Measurements from ENCODE around the gene PDE7B. TPM values are rescaled to one million over a fixed set of nuclear protein-coding genes. Genes with fewer than 3 reads are reported as not detected.
A peak's percentile ranks its signal among the peaks of the same experiment; 100 is the strongest.

The PDE7B gene
- total RNA-seq, 2 donors from 2014 or later, result 10.3 TPM

DNA sequence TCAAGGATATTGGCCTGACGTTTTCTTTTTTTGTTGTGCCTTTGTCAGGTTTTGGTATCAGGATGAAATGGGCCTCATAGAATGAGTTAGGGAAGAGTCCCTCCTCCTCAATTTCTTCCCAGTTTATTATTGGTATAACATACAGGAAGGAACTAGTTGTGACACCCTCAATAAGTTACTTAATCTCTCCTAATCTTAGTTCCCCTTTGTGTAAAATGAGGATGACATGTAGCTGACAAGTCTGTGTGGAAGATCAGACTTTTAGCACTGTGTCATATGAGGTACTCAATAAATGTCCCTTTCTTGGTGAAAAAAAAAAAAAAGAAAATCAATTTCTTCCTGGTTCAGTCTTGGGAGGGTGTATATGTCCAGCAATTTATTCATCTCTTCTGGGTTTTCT, 155.8 kb downstream of the PDE7B start:
- DNase-seq, result no peak
- peak in 1 of 2 donors; percentile 36 for ATAC-seq

DNA sequence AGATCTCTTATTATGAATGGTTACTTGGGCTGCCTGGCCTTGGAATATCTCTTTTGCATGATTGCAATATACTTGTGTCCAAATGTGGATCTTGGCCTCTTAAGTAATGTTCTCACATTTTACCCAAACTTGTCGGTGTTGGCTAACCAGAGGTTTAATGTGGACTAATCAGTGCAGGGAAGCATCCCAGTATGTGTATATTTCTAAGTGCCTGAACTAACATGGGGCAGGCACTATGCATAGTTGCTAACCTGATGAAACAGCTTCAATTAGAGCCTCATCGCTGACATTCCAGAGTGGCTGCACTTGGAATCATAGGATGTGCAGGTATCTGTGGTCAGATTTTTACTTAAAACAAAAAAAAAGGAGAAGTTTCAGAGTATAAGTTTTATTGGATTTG, 160.0 kb downstream of the PDE7B start:
- peak; percentile 18 to 56 for ATAC-seq
- intact Hi-C loops (cut with DNase I), result no loop called here
- no peak for DNase-seq

More for the DNA sequence above, 155.8 kb downstream of the PDE7B start:
- intact Hi-C loops (cut with DNase I), result no loop called here

DNA sequence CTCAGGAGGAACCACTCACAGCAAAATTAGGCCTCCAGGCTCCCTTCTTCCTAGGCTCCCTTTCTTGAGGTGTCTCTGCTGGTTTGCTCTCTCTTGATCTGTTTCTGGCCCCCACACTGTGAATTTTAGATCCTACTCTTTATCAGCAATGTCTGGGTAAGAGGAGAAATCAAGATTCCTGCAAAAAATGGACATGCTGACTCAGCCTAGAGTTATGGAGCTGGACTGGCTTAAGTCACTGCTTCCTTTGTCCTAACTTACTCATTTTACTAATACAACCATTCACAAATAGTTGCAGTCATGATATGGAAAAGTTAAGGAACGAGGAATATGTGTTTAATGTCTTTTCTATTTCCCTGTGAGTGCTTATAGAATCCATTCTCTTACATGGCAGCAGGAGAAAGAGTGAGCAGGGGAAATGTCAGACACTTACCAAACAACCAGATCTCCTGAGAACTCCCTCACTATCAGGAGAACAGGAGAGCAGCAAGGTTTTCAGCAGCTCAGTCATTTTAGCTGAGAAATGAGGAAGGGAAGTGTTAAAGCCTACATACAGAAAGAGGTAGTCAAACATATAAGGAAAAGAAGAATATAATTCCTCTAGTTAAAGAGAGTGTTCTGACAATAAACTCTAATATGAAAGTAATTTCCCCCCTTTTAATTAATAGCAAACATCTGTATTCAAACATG, 160.8 kb downstream of the PDE7B start:
- DNase-seq (no peak), ATAC-seq (peak in 1 of 2 donors; percentile 73)
- intact Hi-C loops (cut with DNase I), result no loop called here

DNA sequence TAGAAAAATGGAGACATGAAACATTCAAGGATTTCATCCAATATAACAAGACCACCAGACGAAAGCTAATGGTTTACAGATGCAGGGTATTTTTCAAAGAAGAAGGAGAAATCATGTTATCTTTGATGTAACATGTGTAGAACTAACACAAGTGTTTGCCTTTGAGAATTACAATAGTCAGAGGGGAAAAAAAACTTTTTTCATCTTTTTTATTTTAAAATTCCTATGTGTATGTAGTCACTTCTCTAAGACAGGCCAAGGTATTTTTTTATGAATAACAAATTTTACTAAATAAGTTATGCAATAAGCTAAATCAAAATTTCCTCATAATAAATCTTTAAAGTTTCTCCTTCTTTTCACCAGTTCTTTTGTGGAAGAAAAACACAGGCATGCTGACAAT, 161.4 kb downstream of the PDE7B start:
- ATAC-seq, result peak in 1 of 2 donors; percentile 21
- intact Hi-C loops (cut with DNase I), result no loop called here
- DNase-seq, result no peak

GRCh38 chr6:136014454-136015437, 163.2 kb downstream of the PDE7B start:
- ATAC-seq (peak; percentile 67 to 69), DNase-seq (peak; percentile 24)
- intact Hi-C loops (cut with DNase I), result no loop called here

GRCh38 chr6:136015531-136015930, 164.0 kb downstream of the PDE7B start:
- ATAC-seq (no peak), DNase-seq (no peak)
- intact Hi-C loops (cut with DNase I), result no loop called here

GRCh38 chr6:136016228-136017225, 165.0 kb downstream of the PDE7B start:
- ATAC-seq (no peak), DNase-seq (no peak)
- intact Hi-C loops (cut with DNase I), result no loop called here

GRCh38 chr6:136020691-136021090, 169.2 kb downstream of the PDE7B start:
- intact Hi-C loops (cut with DNase I), result no loop called here
- DNase-seq (no peak), ATAC-seq (no peak)

DNA sequence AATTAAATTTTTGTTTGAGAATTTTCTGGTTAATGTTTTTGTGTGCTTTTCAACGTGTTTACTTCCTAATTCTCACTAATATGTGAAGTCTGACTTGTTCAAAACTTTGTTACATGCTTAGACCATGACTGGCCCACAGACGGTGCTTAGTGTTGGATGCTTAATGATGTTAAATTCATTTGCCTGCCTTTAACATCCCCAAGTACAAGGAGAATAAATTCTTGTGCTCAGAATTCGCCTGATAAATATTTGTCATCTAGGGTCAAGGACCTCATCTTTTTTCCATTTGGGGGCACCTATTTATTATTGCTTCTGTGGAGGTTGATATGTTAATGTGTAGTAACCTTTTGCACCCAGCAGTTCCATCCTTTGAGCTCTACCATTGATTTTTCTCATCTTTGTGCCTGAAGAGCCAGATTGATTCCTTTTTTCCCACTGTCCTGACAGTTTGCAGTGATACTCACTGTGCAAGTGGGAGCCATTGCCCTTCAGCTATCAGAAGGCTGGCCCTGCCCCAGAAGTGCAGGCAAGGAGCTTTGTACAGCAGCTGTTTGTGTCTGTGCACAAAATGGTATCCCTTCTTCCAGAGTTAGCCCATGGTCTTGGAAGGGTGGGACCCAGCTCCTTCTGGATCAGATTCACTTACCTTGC, 170.8 kb downstream of the PDE7B start:
- ATAC-seq, result no peak
- DNase-seq, result no peak
- intact Hi-C loops (cut with DNase I), result no loop called here

GRCh38 chr6:136024711-136025110, 173.2 kb downstream of the PDE7B start:
- no peak for ATAC-seq
- DNase-seq, result no peak
- intact Hi-C loops (cut with DNase I), result no loop called here

GRCh38 chr6:136025736-136026135, 174.2 kb downstream of the PDE7B start:
- intact Hi-C loops (cut with DNase I), result no loop called here
- ATAC-seq, result no peak
- no peak for DNase-seq

DNA sequence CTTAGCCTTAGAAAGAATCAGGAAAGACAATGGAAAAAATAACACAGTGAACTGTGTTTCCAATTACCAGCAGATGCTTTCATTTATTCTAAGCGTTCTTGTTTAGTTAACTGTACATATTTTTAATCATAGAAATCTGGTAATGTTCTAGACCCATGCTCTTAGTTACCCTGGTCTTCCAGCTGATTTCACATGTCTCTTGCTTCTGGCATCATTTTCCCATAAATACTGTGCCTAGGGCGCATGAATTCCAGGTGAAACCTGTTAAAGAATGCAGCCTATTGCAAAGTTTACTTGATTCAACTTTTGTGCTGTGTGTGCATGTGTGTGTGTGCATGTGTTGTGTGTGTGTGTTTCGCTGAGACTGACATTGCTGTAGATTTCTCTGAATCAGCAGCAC, 178.6 kb downstream of the PDE7B start:
- DNase-seq, result no peak
- intact Hi-C loops (cut with DNase I), result loop anchor here in 1 of 2 donors (5.0 to 10.0 kb wide), 3 partner anchors 75 to 197 kb away; no protein-coding TSS in a partner anchor
- ATAC-seq, result no peak

DNA sequence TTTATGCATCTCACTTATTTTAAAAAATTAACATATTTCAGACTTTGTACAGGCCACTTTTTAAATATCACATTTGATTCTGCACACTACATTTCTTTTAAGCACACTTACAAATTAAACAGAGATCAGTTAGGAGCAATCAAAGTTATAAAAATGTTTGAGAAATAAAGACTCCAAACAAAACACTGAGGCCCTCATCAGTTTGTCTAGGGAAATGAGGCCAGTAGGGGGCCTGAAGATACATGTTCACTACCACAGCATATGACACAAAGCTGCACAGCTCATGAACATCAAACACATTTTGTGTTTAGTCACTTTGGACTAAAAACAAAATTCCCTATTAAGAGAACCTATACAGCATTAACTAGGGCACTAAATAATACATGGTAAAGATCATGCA, 180.5 kb downstream of the PDE7B start:
- intact Hi-C loops (cut with DNase I), result loop anchor here in 1 of 2 donors (5.0 to 10.0 kb wide), 3 partner anchors 73 to 195 kb away; no protein-coding TSS in a partner anchor
- DNase-seq (no peak), ATAC-seq (peak; percentile 42 to 71)

DNA sequence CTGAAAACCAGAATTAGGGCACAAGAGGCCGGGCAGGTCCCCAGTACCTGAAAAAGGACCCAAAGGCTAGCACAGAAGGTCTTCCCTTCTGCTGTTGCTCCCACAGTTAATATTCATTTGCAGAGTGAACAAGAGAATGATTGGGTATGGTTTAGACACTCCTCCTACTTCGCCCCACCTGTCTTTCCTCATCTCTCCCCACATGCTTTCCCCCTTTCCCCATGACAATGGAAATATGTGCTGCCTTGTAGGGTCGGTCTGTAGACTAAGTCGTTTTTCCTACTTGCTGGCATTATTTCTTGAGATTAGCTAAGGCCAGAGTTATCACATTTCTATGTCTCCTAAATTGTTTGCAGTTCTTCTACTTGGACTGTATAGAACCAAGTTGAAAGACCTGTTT, 181.9 kb downstream of the PDE7B start:
- no peak for ATAC-seq
- intact Hi-C loops (cut with DNase I), result loop anchor here in 1 of 2 donors (5.0 to 10.0 kb wide), 3 partner anchors 71 to 194 kb away; no protein-coding TSS in a partner anchor

DNA sequence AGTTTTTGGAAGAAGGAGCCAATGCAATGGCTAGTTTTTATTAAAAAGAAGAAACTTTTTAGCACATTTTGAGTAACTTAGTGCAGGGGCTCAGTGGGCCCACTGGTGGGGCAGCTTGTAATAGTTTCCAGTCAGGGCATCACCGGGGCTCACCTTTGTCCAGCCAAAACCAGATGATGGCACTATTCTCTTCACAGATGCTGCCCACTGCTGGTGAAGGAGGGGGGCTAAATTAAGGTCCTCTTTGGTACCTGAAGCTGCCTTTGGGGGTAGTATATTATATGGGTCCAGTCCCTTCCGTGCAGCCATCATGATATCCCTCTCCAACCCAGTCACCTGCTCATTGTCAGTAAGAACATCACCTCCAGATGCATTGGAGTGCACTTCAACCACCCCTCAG, 182.9 kb downstream of the PDE7B start:
- intact Hi-C loops (cut with DNase I), result loop anchor here in 1 of 2 donors (5.0 to 10.0 kb wide), 3 partner anchors 70 to 193 kb away; no protein-coding TSS in a partner anchor
- DNase-seq (no peak), ATAC-seq (no peak)

More for the DNA sequence above, 181.9 kb downstream of the PDE7B start:
- no peak for DNase-seq

DNA sequence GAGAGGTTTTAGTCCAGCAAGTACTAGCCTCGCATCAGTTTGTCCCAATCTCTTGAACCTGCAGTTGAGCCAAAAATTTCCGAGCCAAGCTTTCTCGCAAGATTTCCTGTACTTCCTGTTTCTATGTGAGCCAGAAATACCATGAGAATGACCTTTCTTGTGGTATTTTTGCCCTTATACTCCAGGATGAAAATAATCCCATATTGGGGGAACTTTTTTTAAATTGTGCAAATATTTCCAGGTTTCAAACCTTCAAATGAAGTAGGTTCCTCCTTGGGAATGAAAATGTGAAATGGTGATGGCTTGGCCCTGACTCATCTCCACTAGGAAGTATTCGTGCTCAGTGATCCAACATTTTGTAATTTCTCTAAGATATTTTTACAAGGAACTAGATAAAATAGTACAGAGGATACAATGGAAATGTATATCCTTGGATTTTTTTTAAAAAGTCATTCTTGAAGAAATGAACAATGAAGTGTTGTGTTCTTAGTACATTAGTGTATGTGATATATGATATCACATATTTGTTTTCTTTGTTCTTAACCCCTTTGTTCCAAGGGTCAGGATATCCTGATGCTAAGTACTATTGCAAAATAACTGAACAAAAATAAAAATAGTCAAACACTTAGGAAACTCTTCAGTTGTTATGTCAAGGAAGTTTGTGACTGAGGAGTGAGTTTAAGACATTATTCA, 184.0 kb downstream of the PDE7B start:
- DNase-seq, result no peak
- peak in 1 of 2 donors; percentile 23 for ATAC-seq
- intact Hi-C loops (cut with DNase I), result loop anchor here in 1 of 2 donors (10.0 kb wide), 2 partner anchors 69 to 119 kb away; no protein-coding TSS in a partner anchor

- intact Hi-C loops (cut with DNase I), result loop anchor here in 1 of 2 donors (10.0 kb wide), 2 partner anchors 69 to 119 kb away; no protein-coding TSS in a partner anchor
- ATAC-seq, result no peak
- no peak for DNase-seq
Measured at GRCh38 chr6:136036071-136036380, 184.5 kb downstream of the PDE7B start.
